NOMO-1 treated with DMSO at 0.1 percent for 48 hours (cell line): ENCODE measurements around the gene SURF1.
"Not testable (repeated sequence)": the region's sequence is repeated elsewhere in the genome, so short reads cannot be mapped to it uniquely, and the experiment has no call there.

ENCODE experiments used
- DNase-seq: peaks from one replicate; lab custom pipeline; 2025; ENCODE audit not compliant: unreplicated experiment; lab: John Stamatoyannopoulos, UW

The SURF1 gene

GRCh38 chr9:133384736-133385321, 28.5 kb upstream of the SURF1 start:
- no peak for DNase-seq

DNA sequence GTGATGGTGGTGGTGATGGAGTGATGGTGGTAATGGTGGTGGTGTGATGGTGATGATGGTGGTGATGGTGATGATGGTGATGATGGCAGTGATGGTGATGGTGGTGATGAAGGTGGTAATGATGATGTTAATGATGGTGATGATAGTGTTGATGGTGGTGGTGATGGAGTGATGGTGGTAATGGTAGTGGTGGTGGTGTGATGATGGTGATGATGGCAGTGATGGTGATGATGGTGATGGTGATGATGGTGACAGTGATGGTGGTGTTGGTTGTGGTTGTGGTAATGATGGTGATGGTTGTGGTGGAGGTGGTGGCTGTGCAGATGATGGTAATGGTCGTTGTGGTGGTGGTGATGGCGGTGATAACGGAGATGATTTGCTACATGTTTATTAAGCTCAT, 27.2 kb upstream of the SURF1 start:
- no peak for DNase-seq

DNA sequence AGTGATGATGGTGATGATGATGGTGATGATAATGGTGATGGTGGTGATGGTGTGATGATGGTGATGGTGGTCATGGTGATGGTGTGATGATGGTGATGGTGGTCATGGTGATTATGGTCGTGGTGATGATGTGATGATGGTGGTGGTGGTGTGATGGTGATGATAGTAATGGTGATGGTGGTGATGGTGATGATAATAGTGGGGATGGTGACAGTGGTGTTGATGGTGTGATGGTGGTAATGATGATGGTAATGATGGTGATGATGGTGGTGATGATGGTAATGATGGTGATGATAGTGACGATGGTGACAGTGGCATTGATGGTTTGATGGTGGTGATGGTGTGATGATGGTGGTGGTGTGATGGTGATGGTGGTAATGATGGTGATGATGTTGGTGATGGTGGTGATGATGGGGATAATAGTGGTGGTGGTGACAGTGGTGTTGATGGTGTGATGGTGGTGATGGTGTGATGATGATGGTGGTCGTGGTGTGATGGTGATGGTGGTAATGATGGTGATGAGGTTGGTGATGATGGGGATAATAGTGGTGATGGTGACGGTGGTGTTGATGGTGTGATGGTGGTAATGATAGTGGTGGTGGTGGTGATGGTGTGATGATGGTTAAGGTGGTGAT, 26.3 kb upstream of the SURF1 start:
- no peak for DNase-seq

GRCh38 chr9:133380734-133381133, 24.4 kb upstream of the SURF1 start:
- no peak for DNase-seq

DNA sequence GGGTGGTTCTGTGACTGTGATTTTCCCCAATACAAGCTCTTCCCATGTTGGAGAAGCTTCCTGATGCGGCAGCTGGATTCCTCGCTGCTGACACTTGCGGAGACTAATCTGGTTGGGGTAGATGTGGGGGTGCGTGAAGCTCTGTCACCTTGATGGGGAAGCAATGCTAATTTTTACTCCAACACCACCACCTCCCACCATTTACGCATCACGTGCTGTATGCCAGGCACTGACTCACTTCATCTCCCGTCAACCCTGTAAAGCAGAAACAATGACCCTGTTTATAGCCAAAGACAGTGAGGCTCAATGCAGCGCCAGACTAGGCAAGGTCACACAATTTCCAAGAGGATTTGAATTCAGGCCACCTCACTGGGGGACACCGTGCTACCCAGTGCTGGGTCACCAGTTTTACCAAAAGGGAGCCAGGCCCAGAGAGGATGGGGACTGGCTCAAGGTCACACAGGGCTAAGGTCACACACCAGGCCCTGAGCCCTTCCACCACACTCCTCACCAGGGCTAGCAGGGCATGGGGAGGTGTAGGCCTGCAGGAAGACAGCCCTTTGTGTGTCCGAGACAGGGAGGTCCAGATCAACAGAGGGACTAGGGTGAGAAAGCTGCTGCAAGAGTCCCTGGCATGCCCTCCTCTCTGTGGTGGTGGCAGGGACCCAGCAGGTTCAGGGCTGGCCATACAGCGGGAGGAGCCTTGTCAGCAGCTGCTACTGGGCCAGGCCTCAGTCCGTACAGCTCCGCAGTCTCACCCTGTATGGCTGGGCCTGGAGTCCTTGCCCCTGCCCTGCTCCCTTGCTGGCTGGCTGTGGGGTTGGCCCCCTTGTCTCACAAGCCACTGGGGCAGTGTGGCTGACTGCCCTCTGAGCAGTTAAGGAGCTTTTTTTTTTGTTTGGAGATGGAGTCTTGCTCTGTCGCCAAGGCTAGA, 23.1 kb upstream of the SURF1 start:
- DNase-seq, result no peak

GRCh38 chr9:133378408-133378962, 22.2 kb upstream of the SURF1 start:
- DNase-seq, result no peak

DNA sequence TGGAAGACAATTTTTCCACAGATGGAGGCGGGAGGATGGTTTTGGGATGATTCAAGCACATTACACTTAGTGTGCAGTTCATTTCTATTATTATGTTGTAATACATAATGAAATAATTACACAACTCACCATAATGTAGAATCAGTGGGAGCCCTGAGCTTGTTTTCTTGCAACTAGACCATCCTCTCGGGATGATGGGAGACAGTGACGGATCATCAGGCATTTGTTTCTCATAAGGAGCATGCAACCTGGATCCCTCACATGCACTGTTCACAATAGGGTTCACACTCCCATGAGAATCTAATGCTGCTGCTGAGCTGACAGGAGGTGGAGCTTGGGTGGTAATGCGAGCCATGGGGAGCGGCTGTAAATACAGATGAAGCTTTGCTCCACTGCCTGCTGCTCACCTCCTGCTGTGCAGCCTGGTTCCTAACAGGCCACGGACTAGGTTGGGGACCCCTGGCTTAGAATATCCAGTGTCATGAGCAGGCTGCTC, 21.5 kb upstream of the SURF1 start:
- DNase-seq, result no peak

DNA sequence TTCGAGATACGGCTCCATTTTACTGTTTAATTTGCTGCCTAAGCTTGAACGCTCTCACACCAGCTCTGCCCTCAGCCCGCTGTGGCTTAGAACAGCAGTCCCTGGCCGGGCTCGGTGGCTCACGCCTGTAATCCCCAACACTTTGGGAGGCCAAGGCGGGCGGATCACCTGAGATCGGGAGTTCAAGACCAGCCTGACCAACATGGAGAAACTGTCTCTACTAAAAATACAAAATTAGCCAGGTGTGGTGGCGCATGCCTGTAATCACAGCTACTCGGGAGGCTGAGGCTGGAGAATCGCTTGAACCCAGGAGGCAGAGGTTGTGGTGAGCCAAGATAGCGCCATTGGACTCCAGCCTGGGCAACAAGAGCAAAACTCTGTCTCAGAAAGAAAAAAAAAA, 21.0 kb upstream of the SURF1 start:
- not testable (repeated sequence) for DNase-seq

GRCh38 chr9:133375724-133376654, 19.7 kb upstream of the SURF1 start, which contains the start of the genes STKLD1 and SURF4:
Gene STKLD1, plus strand, starts transcription at chr9:133376366. Its CDS starts 108 bp downstream, at chr9:133376474.
Gene SURF4, minus strand, starts transcription at chr9:133376060. Its CDS starts 91 bp downstream, at chr9:133375969.
- DNase-seq, result peak; percentile 92

DNA sequence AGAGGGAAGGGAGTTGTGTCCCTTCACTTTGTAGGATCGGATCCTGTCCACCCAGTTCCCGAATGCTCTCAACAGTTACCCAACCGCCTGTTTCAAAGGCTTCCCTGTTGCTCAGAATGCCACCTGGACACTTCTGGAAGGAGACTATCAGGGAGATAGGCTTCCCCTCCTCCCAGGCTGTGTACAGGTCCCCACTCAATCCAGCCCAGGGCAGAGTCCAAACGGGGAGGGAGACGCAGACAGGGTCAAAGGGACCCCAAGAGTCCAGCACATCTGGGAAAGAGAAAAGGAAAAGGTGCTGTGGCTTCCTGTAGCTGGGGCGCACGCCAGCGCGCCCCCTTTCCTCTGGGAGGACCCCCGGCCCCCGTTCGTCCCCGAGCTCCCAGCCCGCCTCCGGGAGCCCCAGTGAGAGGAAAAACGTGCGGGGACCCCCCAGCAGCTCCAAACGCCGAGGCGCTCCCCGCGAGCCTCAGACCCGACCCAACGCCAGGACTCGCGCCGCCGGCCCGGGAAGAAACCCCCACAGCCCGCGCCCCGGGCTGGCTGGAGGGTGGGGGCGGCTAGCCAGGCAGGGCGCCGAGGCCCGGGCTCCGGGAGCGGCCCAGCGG, 18.9 kb upstream of the SURF1 start:
- DNase-seq, result peak; percentile 28

GRCh38 chr9:133374612-133375115, 18.4 kb upstream of the SURF1 start:
- DNase-seq, result peak; percentile 71

- DNase-seq, result no peak
These were observed 15.9 kb upstream of the SURF1 start for GRCh38 chr9:133372144-133372543.

- DNase-seq, result no peak
These were observed 15.0 kb upstream of the SURF1 start for GRCh38 chr9:133371261-133371711.

- DNase-seq, result no peak
These were observed 14.4 kb upstream of the SURF1 start for GRCh38 chr9:133370685-133371084.

DNA sequence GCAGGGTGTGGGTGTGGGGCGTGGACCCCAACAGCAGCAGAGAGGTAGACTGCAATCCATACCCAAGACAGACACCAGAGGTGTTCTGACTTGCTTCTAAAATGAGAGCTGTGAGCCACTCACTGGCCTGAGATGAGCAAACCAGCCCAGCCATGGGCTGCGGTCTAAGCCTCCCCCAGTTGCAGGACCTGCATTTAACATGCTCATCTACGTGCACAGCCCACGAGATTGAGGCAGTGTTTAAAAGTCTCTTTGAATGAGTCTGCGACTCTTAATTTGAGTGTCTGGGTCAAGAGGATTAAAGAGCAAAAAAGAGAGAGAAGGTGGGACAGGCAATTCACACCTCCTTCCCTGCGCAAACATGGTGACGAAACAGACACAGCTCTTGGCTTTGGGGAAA, 13.6 kb upstream of the SURF1 start:
- DNase-seq, result no peak

GRCh38 chr9:133369422-133369821, 13.1 kb upstream of the SURF1 start:
- DNase-seq, result no peak

DNA sequence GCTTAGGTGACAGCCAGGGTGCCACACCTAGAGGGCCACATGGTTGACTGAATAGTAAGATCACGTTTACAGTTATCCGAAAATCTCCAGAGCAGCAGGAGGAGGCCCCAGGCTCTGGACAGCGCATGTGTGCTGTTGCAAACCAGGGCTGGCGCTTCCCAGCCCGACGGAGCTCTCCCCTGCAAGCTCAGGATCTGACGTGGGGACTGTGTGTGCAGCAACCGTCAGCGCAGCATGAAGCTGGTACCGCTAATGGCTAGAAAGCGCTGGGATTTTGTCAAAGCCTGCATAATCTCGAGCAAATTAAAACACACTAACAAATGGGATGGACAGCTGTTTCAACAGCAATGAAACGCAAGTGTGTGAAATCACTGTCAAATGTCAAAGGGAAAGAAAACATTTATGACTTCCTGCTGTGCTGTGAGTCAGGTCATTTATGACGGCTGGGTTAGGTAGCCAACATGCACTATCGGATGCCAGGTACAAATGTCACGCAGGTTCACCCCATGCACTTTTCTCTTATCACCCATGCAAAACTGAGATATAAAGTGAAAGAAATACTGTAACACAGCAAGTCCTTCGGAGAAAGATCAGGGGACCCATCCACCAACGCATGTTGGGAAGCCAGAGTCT, 12.1 kb upstream of the SURF1 start:
- DNase-seq, result no peak

GRCh38 chr9:133367778-133368177, 11.5 kb upstream of the SURF1 start:
- no peak for DNase-seq

DNA sequence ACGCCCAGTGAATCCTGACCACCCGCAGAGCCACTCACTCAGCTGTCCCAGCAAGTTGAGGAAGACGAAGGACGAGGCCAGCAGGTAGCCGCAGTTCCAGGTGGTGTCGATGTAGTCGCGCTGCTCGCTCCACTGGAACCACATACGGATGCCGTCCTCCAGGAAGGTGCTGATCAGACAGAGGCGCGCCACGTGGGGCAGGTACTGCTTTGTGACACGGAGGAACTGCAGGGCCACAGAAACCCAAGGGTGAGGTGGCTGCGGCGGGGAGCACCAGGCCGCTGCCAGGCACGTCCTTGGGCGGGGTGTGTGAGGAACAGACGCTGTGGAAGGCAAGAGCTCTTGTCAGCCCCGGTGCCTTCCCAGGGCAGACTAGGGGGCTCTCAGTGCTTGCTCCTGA, 10.9 kb upstream of the SURF1 start:
- DNase-seq, result no peak
